HG03280 (cell line): ENCODE results near the gene PEX19.

Experiments used
- ATAC-seq: cut with Tn5 transposase; IDR thresholded peaks from one replicate; pipeline ENCODE4 v1.9.1; 2021; ENCODE audit warnings: mild to moderate bottlenecking, moderate library complexity; ENCODE audit not compliant: unreplicated experiment

Gene PEX19

GRCh38 chr1:160282807-160283206, 2.1 kb downstream of the PEX19 start:
- ATAC-seq, result no peak

GRCh38 chr1:160277987-160278386, 6.9 kb downstream of the PEX19 start:
- ATAC-seq, result no peak

GRCh38 chr1:160277330-160277729, 7.6 kb downstream of the PEX19 start:
- ATAC-seq, result no peak

- no peak for ATAC-seq
Observed at GRCh38 chr1:160271025-160271424, 13.9 kb downstream of the PEX19 start.

GRCh38 chr1:160267284-160267991, 17.5 kb downstream of the PEX19 start:
- no peak for ATAC-seq

GRCh38 chr1:160264795-160265307, 20.1 kb downstream of the PEX19 start:
- no peak for ATAC-seq

GRCh38 chr1:160261893-160262794, 22.8 kb downstream of the PEX19 start, which contains the start of gene DCAF8:
Gene DCAF8, minus strand, starts transcription at chr1:160262549. Its CDS starts 18,541 bp downstream, at chr1:160244008.
- peak; percentile 79 for ATAC-seq

- peak; percentile 28 for ATAC-seq
Observed at GRCh38 chr1:160261556-160261892, 23.4 kb downstream of the PEX19 start.

- no peak for ATAC-seq
Observed at GRCh38 chr1:160260406-160261382, 24.2 kb downstream of the PEX19 start.

GRCh38 chr1:160258177-160258798, 26.6 kb downstream of the PEX19 start:
- ATAC-seq, result no peak

- ATAC-seq, result no peak
Observed at GRCh38 chr1:160257411-160258015, 27.4 kb downstream of the PEX19 start.

GRCh38 chr1:160256396-160257046, 28.4 kb downstream of the PEX19 start:
- no peak for ATAC-seq

GRCh38 chr1:160255781-160256300, 29.1 kb downstream of the PEX19 start:
- no peak for ATAC-seq

GRCh38 chr1:160251687-160252526, 33.0 kb downstream of the PEX19 start:
- ATAC-seq, result peak; percentile 69

GRCh38 chr1:160251011-160251410, 33.9 kb downstream of the PEX19 start:
- no peak for ATAC-seq

- ATAC-seq, result no peak
Observed at GRCh38 chr1:160247053-160247452, 37.9 kb downstream of the PEX19 start.

- ATAC-seq, result no peak
Observed at GRCh38 chr1:160245434-160245833, 39.5 kb downstream of the PEX19 start.

GRCh38 chr1:160244209-160244608, 40.7 kb downstream of the PEX19 start:
- no peak for ATAC-seq
